ENCODE measurements around the gene COL11A1.

DNA sequence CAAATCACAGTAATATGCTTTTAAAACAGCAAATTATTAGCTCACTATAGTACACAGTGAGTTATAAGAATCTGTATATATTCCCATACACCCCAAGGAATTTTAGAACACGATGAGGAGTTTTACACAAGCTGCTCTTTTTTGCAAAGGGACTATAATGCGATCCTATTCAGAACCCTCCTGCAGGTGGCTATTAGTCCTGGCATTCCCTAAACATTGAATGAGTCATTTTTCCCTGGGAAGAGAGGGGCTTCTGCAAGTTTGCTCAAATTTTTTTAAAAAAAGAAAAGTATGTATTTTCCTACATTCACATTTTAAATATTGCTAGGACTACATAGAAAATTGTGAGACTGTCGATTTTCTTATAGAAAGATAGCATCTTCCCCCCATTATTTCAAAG is 106.3 kb downstream of the COL11A1 start:
- TF ChIP-seq CTCF (IDR thresholded peaks at IDR 0.05; ENCODE audit: low read depth, low read length, poor library complexity, severe bottlenecking) (no peak), EZH2phosphoT487 (IDR thresholded peaks at IDR 0.05; ENCODE audit: borderline replicate concordance, low read length) (no peak)

Data from DOHH2 (cell line).